HG03159 (cell line): Measurements from ENCODE around the gene RCN2.
"Not testable (repeated sequence)": the region's sequence is repeated elsewhere in the genome, so short reads cannot be mapped to it uniquely, and the experiment has no call there.

Experiments used
- ATAC-seq: cut with Tn5 transposase; IDR thresholded peaks from one replicate; pipeline ENCODE4 v1.9.1; 2021; ENCODE audit warnings: mild to moderate bottlenecking, moderate library complexity; ENCODE audit not compliant: unreplicated experiment

RCN2 gene

GRCh38 chr15:76931397-76932134, at the start of gene RCN2:
RCN2 (plus strand) TSS chr15:76931749; CDS start chr15:76931842, 93 bp downstream.
- ATAC-seq: peak; percentile 97

GRCh38 chr15:76885212-76885611, 46.3 kb upstream of the RCN2 start:
- ATAC-seq: no peak

GRCh38 chr15:76887280-76888141, 44.0 kb upstream of the RCN2 start:
- ATAC-seq: not testable (repeated sequence)

- ATAC-seq: not testable (repeated sequence)
Measured at GRCh38 chr15:76892836-76893235, 38.7 kb upstream of the RCN2 start.

- no peak for ATAC-seq
Measured at GRCh38 chr15:76894174-76894573, 37.4 kb upstream of the RCN2 start.

- no peak for ATAC-seq
Measured at GRCh38 chr15:76898102-76898501, 33.4 kb upstream of the RCN2 start.

GRCh38 chr15:76899176-76899930, 32.2 kb upstream of the RCN2 start:
- not testable (repeated sequence) for ATAC-seq

GRCh38 chr15:76899931-76900310, 31.6 kb upstream of the RCN2 start:
- ATAC-seq: not testable (repeated sequence)

- ATAC-seq: no peak
Measured at GRCh38 chr15:76901965-76902364, 29.6 kb upstream of the RCN2 start.

GRCh38 chr15:76903251-76903681, 28.3 kb upstream of the RCN2 start:
- no peak for ATAC-seq

- ATAC-seq: peak; percentile 11
Measured at GRCh38 chr15:76904461-76905012, 27.0 kb upstream of the RCN2 start.

GRCh38 chr15:76905013-76905839, 26.3 kb upstream of the RCN2 start, which contains the start of gene SCAPER:
SCAPER (minus strand) TSS chr15:76905340; CDS start chr15:76883817, 21,523 bp downstream.
- peak; percentile 83 for ATAC-seq

GRCh38 chr15:76905855-76906254, 25.7 kb upstream of the RCN2 start:
- ATAC-seq: no peak

GRCh38 chr15:76912430-76912829, 19.1 kb upstream of the RCN2 start:
- no peak for ATAC-seq

GRCh38 chr15:76913737-76914136, 17.8 kb upstream of the RCN2 start:
- ATAC-seq: no peak

- ATAC-seq: no peak
Measured at GRCh38 chr15:76916369-76916768, 15.2 kb upstream of the RCN2 start.

- no peak for ATAC-seq
Measured at GRCh38 chr15:76928201-76928600, 3.3 kb upstream of the RCN2 start.

GRCh38 chr15:76929011-76929760, 2.4 kb upstream of the RCN2 start:
- no peak for ATAC-seq

- no peak for ATAC-seq
Measured at GRCh38 chr15:76930831-76931396, 635 bp upstream of the RCN2 start.
